ENCODE results near the gene MMP15.
"Not testable (repeated sequence)": the region's sequence is repeated elsewhere in the genome, so short reads cannot be mapped to it uniquely, and the experiment has no call there.

MMP15 gene

DNA sequence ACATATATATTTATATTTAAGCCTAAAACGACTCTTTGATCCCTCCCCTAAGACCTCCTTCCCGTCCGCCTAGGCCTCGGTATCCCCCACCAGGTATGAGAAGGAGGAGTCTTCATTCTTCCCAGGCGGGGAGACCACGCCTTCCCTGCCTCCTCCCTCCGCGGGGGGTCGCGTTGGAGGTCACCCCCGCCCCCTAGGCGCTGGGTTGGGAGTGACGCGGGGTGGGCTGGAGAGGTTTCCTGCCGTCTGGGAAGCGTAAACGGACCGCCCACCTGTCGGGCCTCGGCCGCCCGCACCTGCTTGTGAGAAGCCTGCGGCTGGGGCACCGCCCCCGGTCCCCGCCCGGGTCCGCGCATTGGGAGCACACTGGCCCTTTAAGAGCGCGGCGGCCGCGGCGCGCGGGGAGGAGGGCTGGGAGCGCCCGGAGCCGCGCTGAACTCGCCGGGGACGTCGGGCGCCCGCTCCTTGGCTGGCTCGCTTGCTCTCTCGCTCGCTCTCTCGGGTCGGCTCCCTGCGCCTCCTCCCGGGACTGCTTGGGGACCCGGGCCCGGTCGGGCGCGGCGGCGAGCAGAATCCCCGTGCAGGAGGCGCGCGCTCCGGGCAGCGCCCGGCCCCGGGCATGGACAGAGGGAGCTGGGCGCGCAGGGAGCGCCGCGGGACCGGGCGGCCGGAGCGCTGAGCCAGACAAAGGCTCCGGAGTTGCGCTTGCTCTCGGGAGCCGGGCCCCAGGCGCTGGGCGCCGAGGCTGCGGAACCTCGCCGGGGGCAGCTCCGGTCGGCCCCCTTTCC, at the start of gene MMP15:
MMP15 (plus strand) TSS at position 404 of the 788 bp plus-strand sequence. CDS start 597 bp downstream, outside the sequence.
- DNase-seq (ENCODE audit: low read depth, low spot score) = no peak

- DNase-seq (ENCODE audit: low read depth, low spot score) = no peak
These were observed 49.2 kb upstream of the MMP15 start for GRCh38 chr16:57976331-57976796.

- no peak for DNase-seq (ENCODE audit: low read depth, low spot score)
These were observed 48.0 kb upstream of the MMP15 start for GRCh38 chr16:57977418-57978069.

DNA sequence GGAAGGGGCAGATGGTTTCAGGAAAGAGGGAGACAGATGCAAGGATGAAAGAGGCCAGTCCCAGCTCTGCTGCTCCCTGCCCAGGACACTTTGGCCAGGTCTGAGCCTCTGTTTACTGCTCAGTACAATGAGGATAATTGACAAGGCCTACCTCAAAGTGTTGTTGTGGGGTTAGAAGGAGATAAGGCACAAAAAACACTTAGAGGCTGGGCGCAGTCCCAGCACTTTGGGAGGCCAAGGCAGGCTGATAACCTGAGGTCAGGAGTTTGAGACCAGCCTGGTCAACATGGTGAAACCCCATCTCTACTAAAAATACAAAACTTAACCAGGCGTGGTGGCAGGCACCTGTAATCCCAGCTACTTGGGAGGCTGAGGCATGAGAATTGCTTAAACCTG, 47.5 kb upstream of the MMP15 start:
- DNase-seq (ENCODE audit: low read depth, low spot score) = not testable (repeated sequence)

- DNase-seq (ENCODE audit: low read depth, low spot score) = no peak
These were observed 46.5 kb upstream of the MMP15 start for GRCh38 chr16:57979006-57979585.

- no peak for DNase-seq (ENCODE audit: low read depth, low spot score)
These were observed 43.9 kb upstream of the MMP15 start for GRCh38 chr16:57981636-57982035.

DNA sequence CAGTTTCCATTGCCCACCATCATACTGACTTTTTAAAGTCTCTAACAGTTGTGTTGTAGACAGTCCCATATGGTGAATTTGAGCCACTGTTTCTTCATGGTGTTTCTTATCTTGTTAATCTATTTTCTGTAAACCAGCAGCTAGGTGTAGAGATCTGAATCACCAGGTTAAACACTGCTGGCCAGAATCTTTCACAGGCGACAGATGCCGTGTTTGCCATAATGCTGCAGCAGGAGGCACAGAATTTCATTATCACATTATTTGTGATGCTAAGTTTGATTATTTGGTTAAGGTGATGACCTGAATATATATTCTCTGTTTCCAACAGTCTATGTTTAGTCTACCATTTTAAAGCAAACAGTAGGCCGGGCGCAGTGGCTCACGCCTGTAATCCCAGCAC, 43.2 kb upstream of the MMP15 start:
- DNase-seq (ENCODE audit: low read depth, low spot score) = no peak

DNA sequence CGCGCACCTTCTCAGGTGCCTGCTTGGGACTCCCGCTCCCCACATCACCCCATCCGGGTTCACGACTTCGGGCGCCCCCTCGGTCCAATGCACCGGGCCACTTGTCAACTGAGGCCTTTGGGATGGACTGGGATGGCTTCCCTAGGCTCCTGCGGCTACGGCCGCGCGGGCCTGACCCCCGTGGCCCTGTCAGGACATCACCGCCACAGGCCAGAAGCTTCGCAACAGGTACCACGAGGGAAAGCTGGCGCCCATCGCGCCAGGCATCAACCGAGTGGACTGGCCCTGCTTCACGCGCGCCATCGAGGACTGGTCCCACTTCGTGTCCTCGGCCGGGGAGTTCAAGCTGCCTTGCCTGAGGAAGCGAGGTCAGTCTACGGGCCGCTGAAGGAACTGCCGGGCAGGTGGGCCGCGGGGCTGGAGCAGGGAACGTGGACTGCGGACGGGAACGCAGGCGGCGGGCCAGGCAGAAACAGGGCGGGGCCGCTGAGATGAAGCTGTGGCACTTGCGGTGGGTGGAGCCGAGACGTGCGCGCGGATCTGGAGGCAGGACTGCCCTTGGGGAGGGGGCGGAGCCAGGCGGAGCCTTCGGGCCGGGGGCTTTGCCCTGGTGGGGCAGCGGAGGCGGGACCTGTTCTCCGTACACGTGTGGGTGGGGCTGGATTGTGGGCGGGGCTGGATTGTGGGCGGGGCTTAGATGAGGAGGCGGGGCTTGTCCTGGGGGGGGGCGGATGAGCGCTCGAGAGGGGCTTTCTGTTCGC, 40.9 kb upstream of the MMP15 start:
- no peak for DNase-seq (ENCODE audit: low read depth, low spot score)

DNA sequence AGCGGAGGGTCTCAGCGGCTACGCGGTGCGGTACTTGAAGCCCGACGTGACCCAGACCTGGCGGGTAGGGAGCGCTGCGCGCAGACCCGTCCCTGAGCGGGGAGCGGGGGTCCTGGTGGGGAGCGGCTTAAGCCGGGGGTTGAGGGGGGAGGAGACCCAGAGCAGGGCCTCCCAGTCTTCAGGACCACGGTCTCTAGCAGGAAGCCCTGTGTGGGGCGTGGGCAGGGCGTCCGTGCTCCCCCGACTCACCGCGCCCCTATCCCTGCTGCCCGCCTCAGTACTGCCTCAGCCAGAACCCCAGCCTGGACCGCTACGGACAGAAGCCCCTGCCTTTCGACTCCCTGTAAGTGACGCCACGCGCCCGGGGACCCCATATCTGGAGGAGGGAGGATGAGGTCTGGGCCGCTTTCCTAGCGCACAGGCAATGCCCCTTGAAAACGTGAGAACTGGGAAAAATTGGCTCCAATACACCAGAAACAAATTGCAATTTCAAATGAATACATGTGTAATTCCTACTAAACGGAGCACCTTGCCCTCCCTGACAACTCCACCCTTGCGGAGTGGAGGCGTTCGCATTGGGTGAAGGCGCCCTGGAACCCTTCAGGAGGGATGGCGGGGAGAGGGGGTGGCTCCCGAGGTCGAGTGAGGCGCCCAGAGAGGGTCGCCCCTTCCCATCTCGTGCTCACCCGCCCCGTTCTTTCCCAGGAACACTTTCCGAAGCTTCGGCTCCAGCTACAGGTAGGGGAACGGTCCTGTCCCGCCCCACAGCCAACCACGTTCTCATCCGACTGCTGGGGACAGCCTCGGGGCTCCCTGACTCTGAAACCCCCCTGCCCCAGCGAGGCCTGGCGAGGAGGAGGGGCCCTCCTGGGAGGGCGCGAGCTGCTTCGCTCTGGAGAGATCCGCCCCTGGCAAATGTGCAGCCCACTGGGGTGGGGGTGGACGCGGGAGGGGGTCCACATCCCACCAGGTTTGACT, 40.1 kb upstream of the MMP15 start:
- no peak for DNase-seq (ENCODE audit: low read depth, low spot score)

- DNase-seq (ENCODE audit: low read depth, low spot score) = no peak
These were observed 39.4 kb upstream of the MMP15 start for GRCh38 chr16:57986196-57986595.

DNA sequence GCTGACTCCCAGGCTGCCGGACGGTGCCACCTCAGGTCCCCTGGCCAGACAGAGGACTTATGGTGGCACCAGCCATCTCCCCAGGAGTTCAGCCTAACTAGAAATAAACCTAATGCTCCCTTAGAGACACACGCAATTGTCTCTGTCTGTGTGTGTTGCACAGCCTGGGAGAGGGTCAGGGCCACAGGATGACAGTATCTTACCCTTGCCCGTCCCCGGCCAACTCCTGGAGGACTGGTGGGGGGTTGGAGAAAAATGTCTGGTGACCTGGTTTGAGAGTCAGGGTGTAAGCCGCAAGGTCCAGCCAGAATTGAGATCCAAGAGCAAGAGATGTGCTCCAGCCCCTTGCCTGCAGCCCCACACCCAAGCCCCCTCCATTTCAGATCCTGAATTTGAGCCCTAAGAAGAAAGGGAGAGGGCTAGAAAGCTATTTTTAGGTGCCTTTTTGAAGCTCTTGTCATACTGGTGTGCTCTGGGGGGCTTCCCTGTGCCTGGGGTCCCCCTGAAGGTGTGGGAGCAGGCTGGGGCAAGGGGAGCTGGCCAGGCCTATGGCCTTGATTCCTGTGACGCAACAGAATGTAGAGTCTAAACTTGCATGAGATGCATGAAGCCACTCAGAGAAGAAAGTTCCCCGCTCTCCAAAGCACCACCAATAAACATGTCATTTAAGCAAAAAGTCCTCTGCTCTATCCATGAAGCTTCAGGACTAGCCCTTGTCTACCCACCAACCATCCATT, 37.9 kb upstream of the MMP15 start:
- DNase-seq (ENCODE audit: low read depth, low spot score) = no peak

- DNase-seq (ENCODE audit: low read depth, low spot score) = no peak
These were observed 36.6 kb upstream of the MMP15 start for GRCh38 chr16:57988929-57989328.

DNA sequence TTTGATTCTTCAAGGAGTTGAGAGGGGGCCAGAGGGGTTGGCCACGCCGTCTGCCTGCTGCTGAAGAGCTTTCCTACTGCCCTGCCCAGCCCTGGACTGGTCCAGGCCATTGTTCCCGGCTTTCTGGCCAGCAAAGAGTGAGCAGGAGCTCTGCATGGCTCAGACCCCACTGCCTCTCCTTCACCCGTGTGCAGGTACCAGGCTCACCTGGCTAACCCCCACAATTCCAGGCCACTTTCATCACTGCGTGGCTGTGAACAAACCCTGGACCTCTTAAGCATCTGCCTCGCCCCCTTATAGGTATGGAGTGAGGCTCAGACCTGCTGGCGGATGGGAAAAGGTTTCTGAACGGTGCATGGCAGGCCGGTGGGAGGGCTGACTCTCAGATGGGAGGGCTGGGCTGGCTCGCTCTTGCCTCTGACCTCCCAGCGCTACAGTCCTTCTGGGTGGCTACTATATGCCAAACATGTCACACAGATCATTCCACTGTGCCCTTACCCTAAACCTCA, 33.9 kb upstream of the MMP15 start:
- DNase-seq (ENCODE audit: low read depth, low spot score) = no peak

- DNase-seq (ENCODE audit: low read depth, low spot score) = no peak
These were observed 33.5 kb upstream of the MMP15 start for GRCh38 chr16:57992084-57992483.

GRCh38 chr16:57993438-57993837, 32.1 kb upstream of the MMP15 start:
- no peak for DNase-seq (ENCODE audit: low read depth, low spot score)

DNA sequence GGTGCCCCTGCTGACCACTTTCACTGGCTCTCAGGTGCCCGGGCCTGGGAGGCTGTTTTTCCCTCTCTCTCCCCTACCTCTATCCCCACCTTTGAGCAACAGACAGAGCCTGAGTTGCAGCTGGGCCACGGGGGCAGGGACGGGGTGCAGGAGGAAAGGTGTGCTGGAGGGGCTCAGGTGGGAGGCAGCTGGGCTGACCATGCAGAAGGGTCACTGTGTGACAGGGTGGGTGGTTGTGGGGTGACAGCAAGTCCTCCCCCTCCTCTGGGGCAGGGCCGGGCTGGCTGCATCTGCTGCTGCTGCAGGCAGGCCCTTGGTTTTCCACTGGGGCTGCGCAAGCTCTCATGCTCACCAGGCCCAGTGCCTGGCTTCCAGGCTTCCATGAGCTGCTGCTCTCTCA, 31.7 kb upstream of the MMP15 start:
- DNase-seq (ENCODE audit: low read depth, low spot score) = no peak

DNA sequence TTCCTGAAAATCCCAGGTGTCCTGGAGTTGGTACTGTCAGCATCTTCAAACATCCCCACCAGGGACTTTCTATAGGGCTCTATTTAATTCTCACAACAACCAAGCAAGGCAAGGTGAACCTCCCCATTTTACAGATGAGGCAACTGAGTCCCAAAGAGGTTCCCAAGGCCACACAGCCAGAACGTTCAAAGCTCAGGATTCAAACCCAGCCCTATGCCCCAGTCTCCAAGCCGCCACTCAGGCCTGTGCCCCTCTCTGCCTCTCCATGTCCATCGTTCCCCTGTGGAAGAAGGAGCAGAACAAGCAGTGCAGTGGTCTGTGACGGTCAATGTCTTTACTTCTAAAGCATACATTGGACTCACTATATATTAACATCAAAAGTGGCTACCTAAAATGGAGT, 31.2 kb upstream of the MMP15 start:
- DNase-seq (ENCODE audit: low read depth, low spot score) = no peak

DNA sequence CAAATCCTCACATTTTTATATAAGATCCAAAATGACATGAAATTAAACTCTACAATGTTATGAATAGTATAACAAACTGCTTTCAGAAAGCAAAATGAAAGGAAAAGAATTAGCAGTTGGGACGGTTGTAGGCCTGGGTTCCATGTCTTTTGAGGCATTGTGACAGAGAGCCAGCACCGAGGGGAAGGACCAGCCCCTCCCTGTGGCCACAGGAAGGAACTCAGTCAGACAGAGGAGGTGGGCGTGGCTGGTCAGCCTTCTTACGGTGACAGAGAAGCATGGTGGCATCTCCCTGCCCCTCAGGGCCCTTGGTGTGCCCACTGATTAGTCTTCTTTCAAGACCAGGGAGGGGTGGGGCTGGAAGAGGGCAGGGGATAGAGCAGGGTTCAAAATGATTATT, 30.8 kb upstream of the MMP15 start:
- no peak for DNase-seq (ENCODE audit: low read depth, low spot score)

- no peak for DNase-seq (ENCODE audit: low read depth, low spot score)
These were observed 29.7 kb upstream of the MMP15 start for GRCh38 chr16:57995721-57996405.
